GM13976 (cell line): ENCODE results near the gene CTDSP2.
"Not testable (repeated sequence)": the region's sequence is repeated elsewhere in the genome, so short reads cannot be mapped to it uniquely, and the experiment has no call there.

Source experiments
- DNase-seq: peaks from one replicate; pipeline ENCODE4 v3.0.0; 2012; ENCODE audit warnings: low spot score
- CTCF ChIP-seq: IDR thresholded peaks from 2 replicates; pipeline ENCODE4 v1.5.1; 2012; ENCODE audit warnings: borderline replicate concordance, mild to moderate bottlenecking; ENCODE audit not compliant: insufficient read depth; ENCODE audit errors: extremely low read depth, missing control alignments, control extremely low read depth
- in situ Hi-C: fragments of 300-500 bp; cut with MboI; formaldehyde crosslinking; loops from one replicate; pipeline ENCODE4 v1.12.0; 2022; ENCODE audit warnings: low sequenced_read_pairs, mixed read lengths, inconsistent platforms; ENCODE audit not compliant: unreplicated experiment

Gene CTDSP2

GRCh38 chr12:57823908-57824640 is 22.5 kb downstream of the CTDSP2 start:
- in situ Hi-C loops: no loop called here
- DNase-seq: no peak
- no peak for TF ChIP-seq CTCF

- in situ Hi-C loops: no loop called here
- DNase-seq: no peak
- TF ChIP-seq CTCF: no peak
These were observed 23.2 kb downstream of the CTDSP2 start for GRCh38 chr12:57823131-57823907.

- DNase-seq: no peak
- in situ Hi-C loops: no loop called here
- TF ChIP-seq CTCF: no peak
These were observed 24.0 kb downstream of the CTDSP2 start for GRCh38 chr12:57822392-57823130.

GRCh38 chr12:57821474-57822214 is 24.9 kb downstream of the CTDSP2 start:
- DNase-seq: no peak
- in situ Hi-C loops: no loop called here
- TF ChIP-seq CTCF: no peak

- in situ Hi-C loops, DNase-seq: not testable (repeated sequence)
These were observed 25.5 kb downstream of the CTDSP2 start for GRCh38 chr12:57821015-57821414.

GRCh38 chr12:57820119-57820518 is 26.4 kb downstream of the CTDSP2 start:
- DNase-seq, in situ Hi-C loops: not testable (repeated sequence)

GRCh38 chr12:57817990-57818331 is 28.6 kb downstream of the CTDSP2 start:
- DNase-seq, in situ Hi-C loops: not testable (repeated sequence)
